Adrenal gland (tissue), 12 donors: Measurements from ENCODE around the gene TRIM38. TPM values are rescaled to one million over a fixed set of nuclear protein-coding genes. Genes with fewer than 3 reads are reported as not detected.
"Not testable (repeated sequence)": the region's sequence is repeated elsewhere in the genome, so short reads cannot be mapped to it uniquely, and the experiment has no call there.

Source experiments
- DNase-seq, 7 donors: peaks; one replicate each; pipeline ENCODE4 v3.0.0-alpha.2; 2019 to 2020
- H3K27ac ChIP-seq, 5 donors: fragments of 200-600 bp; sonication (generic) in 4 of 5; 1 replicate in 3 of 5; 2 replicates in 2 of 5; pipeline versions ENCODE4 v1.5.1 to v1.8.0; 2016 to 2020; ENCODE audit warnings: mild to moderate bottlenecking in 1 of 5
- H3K27me3 ChIP-seq: fragments of 200-600 bp; 2 replicates; pipeline ENCODE4 v1.8.0; 2021
- H3K36me3 ChIP-seq, 2 donors: fragments of 200-600 bp; replicated peaks in 1 of 2; 1 replicate in 1 of 2; 2 replicates in 1 of 2; pipeline versions ENCODE4 v1.5.1 to v1.8.0; 2018 to 2022
- H3K4me1 ChIP-seq, 2 donors: fragments of 200-600 bp; replicated peaks in 1 of 2; 1 replicate in 1 of 2; 2 replicates in 1 of 2; pipeline versions ENCODE4 v1.5.1 to v1.8.0; 2018 to 2021
- H3K4me3 ChIP-seq, 4 donors: fragments of 200-600 bp; sonication (generic) in 3 of 4; one replicate each; pipeline ENCODE4 v1.5.1; 2016 to 2018
- H3K9me3 ChIP-seq, 3 donors: fragments of 200-600 bp; sonication (generic) in 1 of 3; replicated peaks in 1 of 3; 1 replicate in 2 of 3; 2 replicates in 1 of 3; pipeline versions ENCODE4 v1.5.1 to v1.8.0; 2016 to 2021
- CTCF ChIP-seq, 6 experiments: fragments of 450-650 bp in 4 of 6; fragments of 200-600 bp in 2 of 6; sonication (generic) in 1 of 6; IDR thresholded peaks; 1 replicate in 5 of 6; 2 replicates in 1 of 6; pipeline versions ENCODE4 v1.5.1 to v1.8.0; 2016 to 2021; ENCODE audit warnings: antibody characterized with exemption in 6 of 6, mild to moderate bottlenecking in 2 of 6, moderate library complexity in 1 of 6
- POLR2A ChIP-seq, 2 donors: fragments of 450-650 bp; IDR thresholded peaks; one replicate each; pipeline ENCODE4 v1.6.1; 2017; ENCODE audit warnings: antibody characterized with exemption in 2 of 2, mild to moderate bottlenecking in 2 of 2, moderate library complexity in 1 of 2
- WGBS, 4 donors: extraction: QIAGEN DNeasy Blood & Tissue Kit in 2 of 4; methylation state at CpG; one replicate each; pipeline versions ENCODE4 v1.1.5 to v1.1.7; 2013 to 2017; 5-methylcytosine and 5-hydroxymethylcytosine counted together
- intact Hi-C, 2 donors: fragments of 100-400 bp; cut with DNase I; formaldehyde crosslinking; loops; one replicate each; pipeline versions ENCODE4 v1.14.1 to v1.15.0; 2022 to 2023
- polyA plus RNA-seq, 3 donors: library from polyadenylated mRNA; stranded (reverse); fragments of 200-250 nt in 2 of 3; fragments of 350-450 nt in 1 of 3; fragmentation: Illumina TruSeq in 1 of 3; extraction: RNeasy Lipid Tissue Mini Kit (QIAGEN cat#74804) in 1 of 3; gene quantifications; one replicate each; pipeline ENCODE4 v1.2.3, GENCODE V29; 2013 to 2014
- total RNA-seq, 9 donors: library from RNA; depleted of rRNA in 4 of 9; stranded (reverse); fragments of >200 nt in 4 of 9; fragments of 120-200 nt in 1 of 9; fragmentation: NEBNext Ultra II Directional in 1 of 9; extraction: Animal tissue kit (Norgen Biotek cat#: 25700) in 1 of 9; gene quantifications; one replicate each; pipeline versions ENCODE4 v1.1.0 to v1.2.4, GENCODE V29; 2013 to 2023
- donor health status: healthy with polysubstance abuse.
- donor health status: Bipolar disorder and iron deficiency.
- donor health status: DM: yes; HTN: yes; CAD: no.
- donor health status: DM: no; HTN: no; CAD: no.
- donor health status: DM: no; HTN: no; CAD: no.
- donor health status: DM: yes; HTN: yes; CAD: no.

The TRIM38 gene
- total and polyA plus RNA-seq, 12 donors = 5.7 to 15.6 (median 9.8) TPM

DNA sequence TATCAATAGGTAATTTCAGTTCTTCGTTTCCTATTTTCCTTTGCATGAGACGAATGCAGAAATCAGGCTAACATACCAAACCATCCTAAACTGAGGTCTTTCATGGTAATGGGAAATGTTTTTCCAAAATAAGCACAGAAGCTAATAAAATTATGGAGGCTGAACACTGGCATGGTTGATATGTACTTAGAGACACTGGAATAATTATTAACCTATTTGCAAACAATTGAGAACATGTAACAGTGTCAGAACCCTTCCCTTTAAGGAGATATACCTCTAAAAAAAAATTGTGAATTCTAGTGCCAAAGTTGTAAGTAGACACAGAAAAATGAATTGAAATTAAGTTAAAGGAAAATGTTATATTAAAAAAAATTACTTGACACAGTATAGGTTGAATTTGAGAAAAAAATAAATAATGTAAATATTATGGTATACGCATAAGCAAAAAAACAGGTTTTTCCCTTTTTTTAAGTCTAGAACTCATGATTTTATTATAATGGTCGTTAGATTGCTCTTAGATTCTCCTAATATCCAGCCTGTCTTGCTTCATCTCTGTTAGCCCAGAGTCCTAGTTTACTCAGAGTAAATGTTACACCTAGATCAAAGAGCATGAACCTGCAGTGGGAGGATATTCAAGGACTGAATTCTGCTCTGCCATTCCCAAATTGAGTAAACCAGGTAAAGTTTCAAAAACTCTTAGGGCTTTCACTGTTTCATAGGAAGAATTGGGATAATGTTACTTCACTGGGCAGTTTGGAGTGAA, 33.9 kb upstream of the TRIM38 start:
- H3K4me1 ChIP-seq = peaks cover 0 to 7% of the 10 kb centered on the region in 2 donors
- H3K4me3 ChIP-seq = no peak overlapping the region
- intact Hi-C loops = no loop called here
- WGBS, 4 donors = 79 to 89% (median 80%) methylated on average over 4 of the region's 4 CpGs
- no peaks in the 10 kb centered on the region for H3K36me3 ChIP-seq
- H3K27me3 ChIP-seq = no peaks in the 10 kb centered on the region
- DNase-seq = no peak
- no peak overlapping the region for H3K27ac ChIP-seq
- H3K9me3 ChIP-seq = no peaks in the 10 kb centered on the region
- TF ChIP-seq CTCF (IDR thresholded peaks at IDR 0.05) (no peak), POLR2A (IDR thresholded peaks at IDR 0.05) (no peak)

- H3K27ac ChIP-seq, H3K9me3 ChIP-seq, intact Hi-C loops, H3K27me3 ChIP-seq, H3K36me3 ChIP-seq, DNase-seq, H3K4me1 ChIP-seq, H3K4me3 ChIP-seq: not testable (repeated sequence)
- WGBS, 4 donors = 91 to 93% (median 92%) methylated on average over 12 of the region's 12 CpGs
Measured at GRCh38 chr6:25929785-25930184, 32.8 kb upstream of the TRIM38 start.

DNA sequence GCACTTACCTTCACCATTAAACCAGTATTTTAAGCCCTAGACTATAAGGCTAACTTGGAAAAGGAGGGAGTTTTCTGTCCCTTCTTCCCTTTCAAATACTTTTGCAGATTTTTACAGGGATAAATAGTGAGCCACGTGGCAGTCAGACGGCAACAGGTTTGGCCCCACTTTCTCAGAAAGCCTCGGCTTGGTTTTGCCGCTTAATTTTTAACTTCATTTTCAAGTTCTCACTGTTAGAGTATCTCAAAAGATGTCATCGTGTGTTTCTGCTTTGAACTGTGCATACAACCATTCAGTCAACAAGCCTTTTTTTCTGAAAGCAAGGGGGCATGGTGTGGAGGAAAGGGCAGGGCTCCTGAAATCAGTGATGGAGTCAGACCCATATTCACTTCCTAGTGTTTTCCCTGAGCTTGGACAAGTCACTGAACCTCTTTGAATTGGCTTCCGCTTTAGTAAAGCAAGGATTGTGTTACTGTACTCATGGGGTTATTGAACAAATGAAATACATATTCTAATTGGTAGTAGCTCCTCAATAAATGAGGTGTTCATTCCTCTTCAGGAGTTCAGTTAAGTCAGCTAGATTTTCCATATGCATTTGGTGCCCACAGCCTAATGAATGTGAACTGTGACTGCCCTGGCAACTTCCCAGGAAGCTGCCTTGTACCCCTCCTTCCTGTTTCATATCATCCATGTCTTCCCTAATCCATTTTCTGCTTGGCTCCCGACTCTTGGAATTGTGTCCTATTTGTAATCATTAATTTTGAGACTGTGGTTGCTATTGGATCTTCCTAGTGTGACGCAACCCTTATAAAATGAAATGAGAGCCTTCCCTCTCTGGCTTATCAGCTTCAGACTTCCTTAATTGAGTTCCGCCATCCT, 31.8 kb upstream of the TRIM38 start, which contains the start of gene SLC17A2:
Gene SLC17A2, minus strand, starts transcription at position 160 of the 879 bp plus-strand sequence. CDS start 4,895 bp downstream, outside the sequence.
- Histone ChIP-seq H3K27ac (no peak within 1 kb of the TSS), H3K4me1 (peaks cover 0 to 7% of the 10 kb centered on the region in 2 donors), H3K4me3 (no peak within 1 kb of the TSS), H3K27me3 (no peaks in the 10 kb centered on the region), H3K36me3 (no peaks in the 10 kb centered on the region), H3K9me3 (no peaks in the 10 kb centered on the region)
- intact Hi-C loops = no loop called here
- no peak for DNase-seq
- 83 to 86% (median 85%) methylated on average over 9 of the region's 9 CpGs for WGBS, 4 donors
- TF ChIP-seq CTCF (IDR thresholded peaks at IDR 0.05) (no peak), POLR2A (IDR thresholded peaks at IDR 0.05) (no peak)

DNA sequence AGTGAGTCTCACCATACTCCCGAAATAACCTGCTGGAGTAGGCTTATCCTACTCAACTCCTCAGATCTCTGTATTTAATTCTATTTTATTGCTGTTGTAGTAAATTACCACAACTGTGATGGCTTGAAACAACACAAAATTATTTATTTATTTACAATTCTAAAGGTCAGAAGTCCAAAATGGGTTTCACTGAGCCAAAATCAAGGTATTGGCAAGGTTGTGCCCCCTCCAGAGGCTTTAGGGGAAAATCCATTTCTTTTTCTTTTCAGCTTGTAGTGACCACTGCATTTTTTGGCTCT, 31.2 kb upstream of the TRIM38 start:
- intact Hi-C loops = no loop called here
- no peak overlapping the region for H3K4me3 ChIP-seq
- TF ChIP-seq POLR2A (IDR thresholded peaks at IDR 0.05) = no peak
- TF ChIP-seq CTCF (IDR thresholded peaks at IDR 0.05) = no peak
- H3K27ac ChIP-seq = no peak overlapping the region
- H3K36me3 ChIP-seq = no peaks in the 10 kb centered on the region
- no peaks in the 10 kb centered on the region for H3K27me3 ChIP-seq
- H3K9me3 ChIP-seq = no peaks in the 10 kb centered on the region
- H3K4me1 ChIP-seq = peaks cover 0 to 7% of the 10 kb centered on the region in 2 donors
- no peak for DNase-seq
- 66 to 79% (median 71%) methylated on average over 1 of the region's 1 CpG for WGBS, 4 donors
